K562 (cell line): ENCODE measurements around the gene OXLD1. TPM values are rescaled to one million over a fixed set of nuclear protein-coding genes. Genes with fewer than 3 reads are reported as not detected.
A peak's percentile ranks its signal among the peaks of the same experiment; 100 is the strongest.

Experiments used
- ARNT ChIP-seq, 2 experiments: fragments of 450-650 bp; IDR thresholded peaks; 2 replicates each; pipeline ENCODE4 v1.6.1; 2016; ENCODE audit warnings: mild to moderate bottlenecking in 1 of 2
- BCLAF1 ChIP-seq, 2 experiments: fragments of 450-650 bp in 1 of 2; IDR thresholded peaks; 2 replicates each; pipeline ENCODE4 v1.6.1; 2011 to 2017; ENCODE audit warnings: low read depth in 2 of 2, antibody characterized with exemption in 1 of 2, borderline replicate concordance in 1 of 2, low read length in 1 of 2, mild to moderate bottlenecking in 1 of 2, mixed read lengths in 1 of 2; ENCODE audit not compliant: control insufficient read depth in 1 of 2
- BRCA1 ChIP-seq, 2 experiments: fragments of 450-650 bp in 1 of 2; sonication (generic) in 1 of 2; formaldehyde crosslinking in 1 of 2; IDR thresholded peaks; 2 replicates each; pipeline versions ENCODE4 v1.5.0 to v1.6.1; 2017 to 2020; ENCODE audit warnings: mild to moderate bottlenecking in 1 of 2, missing genetic modification reagents in 1 of 2
- CREM ChIP-seq: IDR thresholded peaks from 2 replicates; pipeline ENCODE4 v1.6.1; 2014; ENCODE audit warnings: antibody characterized with exemption, low read depth
- ELF1 ChIP-seq: fragments of 200-800 bp; sonication (Bioruptor generic); IDR thresholded peaks from 2 replicates; pipeline ENCODE4 v1.6.1; 2016; ENCODE audit warnings: missing genetic modification characterization, missing compliant biosample characterization
- FOS ChIP-seq: IDR thresholded peaks from 3 replicates; pipeline ENCODE4 v1.6.1; 2011; ENCODE audit not compliant: insufficient read length; ENCODE audit errors: extremely low read depth
- HEY1 ChIP-seq: fragments of 250-450 bp; sonication (Bioruptor Pico); IDR thresholded peaks from 2 replicates; pipeline ENCODE4 v1.5.0; 2020; ENCODE audit warnings: mild to moderate bottlenecking, moderate library complexity, borderline replicate concordance
- KDM4B ChIP-seq, 2 experiments: fragments of 450-650 bp in 1 of 2; sonication (generic) in 1 of 2; IDR thresholded peaks; 2 replicates each; pipeline ENCODE4 v1.6.1; 2016 to 2017; ENCODE audit warnings: borderline replicate concordance in 2 of 2, antibody characterized with exemption in 1 of 2, low read depth in 1 of 2, mild to moderate bottlenecking in 1 of 2
- MITF ChIP-seq: IDR thresholded peaks from 2 replicates; pipeline ENCODE4 v1.6.1; 2014; ENCODE audit warnings: antibody characterized with exemption
- NFIC ChIP-seq: fragments of 450-650 bp; IDR thresholded peaks from 2 replicates; pipeline ENCODE4 v1.6.1; 2017; ENCODE audit warnings: mild to moderate bottlenecking, inconsistent platforms
- PTRF ChIP-seq: fragments of 450-650 bp; IDR thresholded peaks from 2 replicates; pipeline ENCODE4 v1.6.1; 2016; ENCODE audit warnings: mild to moderate bottlenecking, missing genetic modification characterization, missing compliant biosample characterization
- RNF219 ChIP-seq: fragments of 250-450 bp; sonication (Bioruptor Pico); IDR thresholded peaks from 2 replicates; pipeline ENCODE4 v1.5.0; 2022; ENCODE audit warnings: mild to moderate bottlenecking
- ZBTB5 ChIP-seq: fragments of 450-650 bp; IDR thresholded peaks from 2 replicates; pipeline ENCODE4 v1.6.1; 2017; ENCODE audit warnings: antibody characterized with exemption
- ZFPM2 ChIP-seq: fragments of 250-450 bp; sonication (Bioruptor Pico); IDR thresholded peaks from 2 replicates; pipeline ENCODE4 v1.5.1; 2022; ENCODE audit warnings: mild to moderate bottlenecking
- ZKSCAN1 ChIP-seq: fragments of 150-350 bp; IDR thresholded peaks from 2 replicates; pipeline ENCODE4 v1.6.1; 2016; ENCODE audit warnings: low read depth, low read length
- ZKSCAN3 ChIP-seq: fragments of 250-450 bp; sonication (Bioruptor Pico); IDR thresholded peaks from 2 replicates; pipeline ENCODE4 v1.4.0; 2020
- ZNF175 ChIP-seq: fragments of 200-800 bp; sonication (Bioruptor generic); IDR thresholded peaks from 2 replicates; pipeline ENCODE4 v1.6.1; 2016; ENCODE audit warnings: low read depth, mild to moderate bottlenecking, missing genetic modification characterization, missing compliant biosample characterization
- ZNF431 ChIP-seq: sonication (generic); formaldehyde crosslinking; IDR thresholded peaks from 2 replicates; pipeline ENCODE4 v1.8.0; 2022; ENCODE audit warnings: mild to moderate bottlenecking, missing genetic modification reagents
- polyA plus RNA-seq, 8 experiments: library from polyadenylated mRNA; depleted of rRNA in 4 of 8; stranded (reverse) in 5 of 8; unstranded in 3 of 8; fragments of >200 nt; fragmentation: Nextera tagmentation in 2 of 8; fragmentation: Illumina TruSeq in 1 of 8; extraction: Ambion mirVana in 2 of 8; extraction: Trizol in 1 of 8; gene quantifications; 2 replicates each; pipeline versions ENCODE4 v1.2.1 to v1.2.3, GENCODE V29; 2011 to 2014; ENCODE audit warnings: inconsistent platforms in 1 of 8, missing spikeins in 1 of 8
- total RNA-seq, 7 experiments: library from RNA; depleted of rRNA in 6 of 7; stranded (reverse); fragments of >200 nt in 6 of 7; fragmentation: Illumina TruSeq in 2 of 7; extraction: Trizol in 2 of 7; gene quantifications; 2 replicates each; pipeline versions ENCODE4 v1.2.1 to v1.2.3, GENCODE V29; 2011 to 2021; ENCODE audit warnings: low replicate concordance in 1 of 7

Gene OXLD1
- total and polyA plus RNA-seq, 9 of the 15 experiments (the other 6 are each of a cell fraction or from before 2014, with no cell fraction given), result 4.4 to 115 (median 29.3) TPM

DNA sequence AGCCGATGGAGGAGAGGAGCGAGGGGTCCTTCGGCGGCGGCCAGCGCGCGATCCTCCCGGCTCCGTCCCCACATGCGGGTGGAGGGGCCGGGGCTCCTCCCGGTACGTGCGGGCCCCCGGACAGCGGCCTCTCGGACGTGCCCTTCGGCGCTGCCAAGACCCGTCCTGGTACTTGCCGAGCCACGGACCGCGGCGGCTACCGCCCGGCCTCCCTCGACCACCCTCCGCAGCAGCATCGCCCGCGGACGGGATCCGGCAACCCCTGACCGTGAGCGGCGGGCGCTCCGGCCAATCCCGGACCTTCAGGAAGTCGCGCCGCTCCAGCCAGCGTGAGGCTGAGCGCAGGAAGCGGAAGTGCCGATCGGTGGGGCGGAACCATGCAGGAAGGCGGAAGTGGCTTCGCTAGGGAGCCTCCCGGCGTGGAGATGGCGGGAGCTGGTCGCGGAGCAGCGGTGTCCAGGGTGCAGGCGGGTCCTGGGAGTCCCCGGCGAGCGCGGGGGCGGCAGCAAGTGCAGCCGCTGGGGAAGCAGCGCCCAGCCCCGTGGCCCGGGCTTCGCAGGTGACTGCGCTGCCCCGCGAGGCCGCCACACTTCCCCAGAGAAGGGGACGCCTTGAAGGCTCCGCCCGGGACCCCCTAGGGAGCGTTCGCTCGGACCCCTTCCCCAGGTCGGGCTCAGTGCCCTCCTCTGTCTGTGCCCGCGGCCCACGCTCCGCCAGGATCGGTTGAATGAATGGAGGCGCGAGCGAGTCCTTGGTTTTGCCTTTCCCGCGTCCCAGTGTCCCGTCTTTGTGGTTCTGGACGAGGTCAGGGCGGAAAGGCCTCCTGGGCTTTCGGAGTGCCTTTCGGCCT lies at the start of gene OXLD1, which contains the start of gene CCDC137 (continued):
- TF ChIP-seq MITF (0 out of 2 replicates have a peak, but pooled peaks have one; percentile 17), PTRF (tag) (no peak), BCLAF1 (IDR thresholded peaks at IDR 0.05; ENCODE audit: borderline replicate concordance in 1 of 2, control insufficient read depth in 1 of 2, low read depth in 2 of 2, low read length in 1 of 2) (no peak), KDM4B (IDR thresholded peaks at IDR 0.05; ENCODE audit: borderline replicate concordance in 2 of 2, low read depth in 1 of 2) (peak in 1 of 2 experiments; percentile 93; a peak in 2 of 4 replicates), ZBTB5 (no peak), ARNT (IDR thresholded peaks at IDR 0.05) (no peak), ZNF431 (CRISPR knock-in tag) (no peak), BRCA1 (IDR thresholded peaks at IDR 0.05) (no peak), BRCA1 (CRISPR knock-in tag; IDR thresholded peaks at IDR 0.05) (no peak), ZFPM2 (CRISPR knock-in tag) (no peak), ZKSCAN1 (peak; percentile 13; the same call in 1 of the 2 replicates), CREM (peak; percentile 87), NFIC (0 out of 2 replicates have a peak, but pooled peaks have one; percentile 26), RNF219 (CRISPR knock-in tag) (no peak), HEY1 (CRISPR knock-in tag) (no peak), ZNF175 (CRISPR knock-in tag) (no peak), FOS (peak; percentile 89), ZKSCAN3 (CRISPR knock-in tag) (no peak), ELF1 (tag) (peak; percentile 99)
